GM12864 (cell line): Measurements from ENCODE around the gene TPI1.

ENCODE experiments used
- DNase-seq: peaks from one replicate; pipeline ENCODE4 v3.0.0-alpha.2; 2011; ENCODE audit warnings: low read depth
- H3K4me3 ChIP-seq: 2 replicates; pipeline ENCODE4 v1.5.1; 2011; ENCODE audit warnings: mild to moderate bottlenecking, low read depth, low read length, control low read depth
- CTCF ChIP-seq: IDR thresholded peaks from 2 replicates; pipeline ENCODE4 v1.5.1; 2011; ENCODE audit warnings: low read depth, mild to moderate bottlenecking, moderate library complexity, low read length, control low read depth, inconsistent platforms; ENCODE audit errors: missing control alignments

TPI1 gene

GRCh38 chr12:6849427-6849826 is 17.9 kb upstream of the TPI1 start:
- peak overlapping the region; percentile 83; the same call in 1 of the 2 replicates for H3K4me3 ChIP-seq
- no peak for TF ChIP-seq CTCF

GRCh38 chr12:6849976-6850560 is 17.3 kb upstream of the TPI1 start:
- peak overlapping the region; percentile 83 for H3K4me3 ChIP-seq
- TF ChIP-seq CTCF, result no peak
- DNase-seq, result no peak

More at GRCh38 chr12:6849427-6849826, 17.9 kb upstream of the TPI1 start:
- DNase-seq, result no peak

- no peak for DNase-seq
- TF ChIP-seq CTCF, result no peak
- peak overlapping the region; percentile 83 for H3K4me3 ChIP-seq
Observed at GRCh38 chr12:6850796-6851152, 16.6 kb upstream of the TPI1 start.

GRCh38 chr12:6851153-6851920 is 16.0 kb upstream of the TPI1 start, which contains the start of gene CDCA3:
Gene CDCA3 (minus strand): TSS chr12:6851286. CDS start chr12:6850952, 334 bp downstream.
- no peak for TF ChIP-seq CTCF
- peak within 1 kb of the TSS; percentile 83 for H3K4me3 ChIP-seq
- DNase-seq, result peak; percentile 98

- peak; percentile 99 for DNase-seq
- peak within 1 kb of the TSS; percentile 83 for H3K4me3 ChIP-seq
- TF ChIP-seq CTCF, result no peak
Observed at GRCh38 chr12:6851921-6852650, 15.2 kb upstream of the TPI1 start, which contains the start of gene USP5. Gene USP5 (plus strand): TSS chr12:6852150. CDS start chr12:6852180, 30 bp downstream.

- DNase-seq, result no peak
- H3K4me3 ChIP-seq, result peak overlapping the region; percentile 63
- no peak for TF ChIP-seq CTCF
Observed at GRCh38 chr12:6852651-6853354, 14.5 kb upstream of the TPI1 start.
